DND-41 (cell line): ENCODE results near the gene PRRC2A.

Experiments
- ATAC-seq: fragments of 200-7000 bp; cut with Tn5 transposase; 3 replicates; pipeline ENCODE4 v1.9.1; 2021; ENCODE audit warnings: low read depth; ENCODE audit not compliant: insufficient read depth
- DNase-seq: peaks from one replicate; pipeline ENCODE4 v3.0.0-alpha.2; 2020
- H2AFZ ChIP-seq: 2 replicates; pipeline ENCODE4 v1.6.0; 2012; ENCODE audit warnings: low read depth, low read length
- H3K27ac ChIP-seq: 2 replicates; pipeline ENCODE4 v1.5.1; 2012; ENCODE audit warnings: low read length, inconsistent platforms
- H3K27me3 ChIP-seq: fragments of 200-600 bp; sonication (generic); 2 replicates; pipeline ENCODE4 v1.6.0; 2012; ENCODE audit warnings: low read length, mild to moderate bottlenecking, inconsistent platforms; ENCODE audit not compliant: insufficient read depth, poor library complexity
- H3K36me3 ChIP-seq: 2 replicates; pipeline ENCODE4 v1.5.1; 2012; ENCODE audit warnings: low read length, inconsistent platforms; ENCODE audit not compliant: insufficient read depth
- H3K4me1 ChIP-seq: 2 replicates; pipeline ENCODE4 v1.5.1; 2012; ENCODE audit warnings: mild to moderate bottlenecking, low read length; ENCODE audit not compliant: insufficient read depth
- H3K4me2 ChIP-seq: 2 replicates; pipeline ENCODE4 v1.6.0; 2012; ENCODE audit warnings: mild to moderate bottlenecking, moderate library complexity, low read length, inconsistent platforms; ENCODE audit not compliant: insufficient read depth
- H3K4me3 ChIP-seq, 2 experiments: fragments of 200-600 bp in 1 of 2; shearing (Covaris generic) in 1 of 2; 2 replicates each; pipeline ENCODE4 v1.5.1; 2012 to 2016; ENCODE audit warnings: inconsistent platforms in 2 of 2, low read length in 2 of 2, mild to moderate bottlenecking in 2 of 2, low read depth in 1 of 2, moderate library complexity in 1 of 2
- H3K79me2 ChIP-seq: 2 replicates; pipeline ENCODE4 v1.6.0; 2012; ENCODE audit warnings: low read length, inconsistent platforms; ENCODE audit not compliant: insufficient read depth
- H3K9ac ChIP-seq: 2 replicates; pipeline ENCODE4 v1.6.0; 2012; ENCODE audit warnings: low read depth, mild to moderate bottlenecking, inconsistent platforms, low read length, moderate library complexity
- H3K9me3 ChIP-seq: 2 replicates; pipeline ENCODE4 v1.5.1; 2012; ENCODE audit warnings: low read length, moderate library complexity, mild to moderate bottlenecking, inconsistent platforms; ENCODE audit not compliant: insufficient read depth, severe bottlenecking
- H4K20me1 ChIP-seq: 2 replicates; pipeline ENCODE4 v1.6.0; 2012; ENCODE audit warnings: low read length; ENCODE audit not compliant: insufficient read depth
- CTCF ChIP-seq: IDR thresholded peaks from 2 replicates; pipeline ENCODE4 v1.5.1; 2012; ENCODE audit warnings: borderline replicate concordance, low read length, moderate library complexity, mild to moderate bottlenecking; ENCODE audit not compliant: poor library complexity, severe bottlenecking; ENCODE audit errors: extremely low read depth
- EZH2 ChIP-seq: IDR thresholded peaks from 3 replicates; pipeline ENCODE4 v1.6.1; 2012; ENCODE audit warnings: borderline replicate concordance, low read depth, mild to moderate bottlenecking, moderate library complexity, low read length, inconsistent platforms; ENCODE audit not compliant: severe bottlenecking

Gene PRRC2A

GRCh38 chr6:31657406-31658157, 37.1 kb downstream of the PRRC2A start:
- Histone ChIP-seq H3K9ac (no peak overlapping the region; the same call in 1 of the 2 replicates), H3K79me2 (peaks cover 67% of the 10 kb centered on the region), H3K36me3 (peaks cover 54% of the 10 kb centered on the region), H3K9me3 (no peaks in the 10 kb centered on the region), H3K4me1 (peaks cover 60% of the 10 kb centered on the region), H3K27ac (no peak overlapping the region), H3K4me3 (no peak overlapping the region), H4K20me1 (peaks cover 13% of the 10 kb centered on the region), H3K4me2 (peak overlapping the region; percentile 96; the same call in 1 of the 2 replicates), H2AFZ (no peak overlapping the region), H3K27me3 (no peaks in the 10 kb centered on the region)
- ATAC-seq (no peak), DNase-seq (no peak)
- TF ChIP-seq CTCF: no peak
- TF ChIP-seq EZH2: no peak

- 0 out of 2 replicates have a peak overlapping the region, but pooled peaks have one; percentile 35 for H3K27ac ChIP-seq
- H4K20me1 ChIP-seq: peaks cover 13% of the 10 kb centered on the region
- peaks cover 60% of the 10 kb centered on the region for H3K36me3 ChIP-seq
- peak overlapping the region; percentile 96 for H3K4me2 ChIP-seq
- H3K79me2 ChIP-seq: peaks cover 71% of the 10 kb centered on the region
- TF ChIP-seq CTCF: no peak
- TF ChIP-seq EZH2: no peak
- H2AFZ ChIP-seq: no peak overlapping the region
- H3K27me3 ChIP-seq: no peaks in the 10 kb centered on the region
- DNase-seq: no peak
- no peak for ATAC-seq
- H3K9ac ChIP-seq: peak overlapping the region; percentile 23
- peaks cover 65% of the 10 kb centered on the region for H3K4me1 ChIP-seq
- H3K9me3 ChIP-seq: no peaks in the 10 kb centered on the region
- no peak overlapping the region for H3K4me3 ChIP-seq
Measured at GRCh38 chr6:31658158-31658688, 37.7 kb downstream of the PRRC2A start.

GRCh38 chr6:31658983-31659648, 38.6 kb downstream of the PRRC2A start:
- Histone ChIP-seq H3K4me2 (peak overlapping the region; percentile 96), H4K20me1 (peaks cover 13% of the 10 kb centered on the region), H3K9me3 (no peaks in the 10 kb centered on the region), H3K36me3 (peaks cover 69% of the 10 kb centered on the region), H3K27me3 (no peaks in the 10 kb centered on the region), H3K4me1 (peaks cover 66% of the 10 kb centered on the region), H3K9ac (peak overlapping the region; percentile 91), H3K4me3 (peak overlapping the region in 1 of 2 experiments; percentile 96; a peak in 3 of 4 replicates), H3K27ac (peak overlapping the region; percentile 87), H2AFZ (no peak overlapping the region), H3K79me2 (peaks cover 74% of the 10 kb centered on the region)
- TF ChIP-seq CTCF (no peak), EZH2 (no peak)
- ATAC-seq (no peak), DNase-seq (no peak)
